Measurements from ENCODE around the gene MEGF11. TPM values are rescaled to one million over a fixed set of nuclear protein-coding genes. Genes with fewer than 3 reads are reported as not detected.

Gene MEGF11
- total and polyA plus RNA-seq, 4 donors = 0.16 to 1.5 (median 0.50) TPM

- Histone ChIP-seq H3K27me3 (ENCODE audit: control insufficient read depth in 3 of 3, insufficient read depth in 3 of 3, low read length in 2 of 3) (peaks cover 0 to 3% (median 0%) of the 10 kb centered on the region in 3 donors), H3K9ac (ENCODE audit: insufficient read depth in 1 of 2, low read length in 2 of 2) (no peak overlapping the region), H3K27ac (ENCODE audit: low read depth in 1 of 2, low read length in 1 of 2) (no peak overlapping the region), H3K36me3 (ENCODE audit: control insufficient read depth in 4 of 4, insufficient read depth in 4 of 4, low read length in 4 of 4) (no peaks in the 10 kb centered on the region), H3K9me3 (ENCODE audit: control insufficient read depth in 4 of 4, insufficient read depth in 3 of 4, low read length in 3 of 4) (no peaks in the 10 kb centered on the region), H3K4me1 (ENCODE audit: control insufficient read depth in 5 of 5, insufficient read depth in 5 of 5, low read length in 5 of 5) (no peaks in the 10 kb centered on the region), H3K4me3 (no peak overlapping the region)
- TF ChIP-seq CTCF (IDR thresholded peaks at IDR 0.05; ENCODE audit: control extremely low read depth, extremely low read depth) = no peak
- WGBS, 2 donors = 87 to 91% methylated on average over 9 of the region's 9 CpGs
- no peak for DNase-seq
- ATAC-seq (ENCODE audit: insufficient read depth, low FRiP score) = no peak
Observed at GRCh38 chr15:66163553-66163952, 90.0 kb downstream of the MEGF11 start.

DNA sequence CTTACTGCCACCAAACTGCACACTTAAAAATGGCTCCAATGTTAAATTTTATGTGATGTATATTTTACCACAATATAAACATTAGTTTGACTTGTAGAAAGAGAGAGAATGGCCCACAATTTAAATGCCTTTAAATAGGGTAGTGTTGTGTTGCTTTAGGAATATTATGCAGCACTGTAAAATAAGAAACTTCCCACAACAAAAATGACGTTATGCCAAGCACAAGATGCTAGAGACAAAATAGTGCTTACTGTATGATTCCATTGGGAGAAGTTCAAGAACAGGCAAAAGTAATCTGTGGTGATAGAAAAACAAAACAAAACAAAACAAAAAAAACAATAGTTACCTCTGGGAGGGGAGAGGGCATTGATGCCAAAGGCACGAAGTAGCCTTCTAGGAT, 91.3 kb downstream of the MEGF11 start:
- no peaks in the 10 kb centered on the region for H3K4me1 ChIP-seq (ENCODE audit: control insufficient read depth in 5 of 5, insufficient read depth in 5 of 5, low read length in 5 of 5)
- ATAC-seq (ENCODE audit: insufficient read depth, low FRiP score) = no peak
- no peak for DNase-seq
- no peak for TF ChIP-seq CTCF (IDR thresholded peaks at IDR 0.05; ENCODE audit: control extremely low read depth, extremely low read depth)
- H3K4me3 ChIP-seq = no peak overlapping the region
- peaks cover 0 to 3% (median 0%) of the 10 kb centered on the region in 3 donors for H3K27me3 ChIP-seq (ENCODE audit: control insufficient read depth in 3 of 3, insufficient read depth in 3 of 3, low read length in 2 of 3)
- H3K36me3 ChIP-seq (ENCODE audit: control insufficient read depth in 4 of 4, insufficient read depth in 4 of 4, low read length in 4 of 4) = no peaks in the 10 kb centered on the region
- H3K27ac ChIP-seq (ENCODE audit: low read depth in 1 of 2, low read length in 1 of 2) = no peak overlapping the region
- H3K9ac ChIP-seq (ENCODE audit: insufficient read depth in 1 of 2, low read length in 2 of 2) = no peak overlapping the region
- H3K9me3 ChIP-seq (ENCODE audit: control insufficient read depth in 4 of 4, insufficient read depth in 3 of 4, low read length in 3 of 4) = no peaks in the 10 kb centered on the region
- 78 to 90% methylated on average over 2 of the region's 2 CpGs for WGBS, 2 donors

DNA sequence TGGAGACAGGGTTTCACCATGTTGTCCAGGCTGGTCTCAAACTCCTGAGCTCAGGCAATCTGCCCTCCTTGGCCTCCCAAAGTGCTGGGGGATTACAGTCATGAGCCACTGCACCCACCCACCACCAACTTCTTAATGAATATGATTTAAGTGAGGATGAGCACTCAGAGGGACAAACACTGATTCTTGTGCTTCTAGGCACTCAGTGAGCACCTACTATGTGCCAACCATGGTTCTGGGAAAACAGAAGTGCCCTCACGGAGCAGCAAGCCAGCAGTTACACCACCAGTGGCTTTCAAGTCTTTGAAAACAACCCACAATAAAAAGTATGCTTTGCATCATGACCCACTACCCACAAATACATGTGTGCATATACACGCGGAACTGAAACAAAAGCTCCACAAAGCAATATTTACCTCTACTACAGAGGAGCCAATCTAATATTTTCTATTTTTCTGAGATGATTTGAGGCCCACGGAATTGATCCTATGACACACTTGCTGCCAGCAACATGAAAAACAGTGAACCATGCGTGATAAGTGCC, 91.9 kb downstream of the MEGF11 start:
- H3K9ac ChIP-seq (ENCODE audit: insufficient read depth in 1 of 2, low read length in 2 of 2) = no peak overlapping the region
- no peak overlapping the region for H3K4me3 ChIP-seq
- ATAC-seq (ENCODE audit: insufficient read depth, low FRiP score) (no peak), DNase-seq (no peak)
- TF ChIP-seq CTCF (IDR thresholded peaks at IDR 0.05; ENCODE audit: control extremely low read depth, extremely low read depth) = no peak
- H3K27ac ChIP-seq (ENCODE audit: low read depth in 1 of 2, low read length in 1 of 2) = no peak overlapping the region
- 86% methylated on average over 5 of the region's 5 CpGs for WGBS, 2 donors
- no peaks in the 10 kb centered on the region for H3K36me3 ChIP-seq (ENCODE audit: control insufficient read depth in 4 of 4, insufficient read depth in 4 of 4, low read length in 4 of 4)
- H3K27me3 ChIP-seq (ENCODE audit: control insufficient read depth in 3 of 3, insufficient read depth in 3 of 3, low read length in 2 of 3) = peaks cover 0 to 3% (median 3%) of the 10 kb centered on the region in 3 donors
- H3K4me1 ChIP-seq (ENCODE audit: control insufficient read depth in 5 of 5, insufficient read depth in 5 of 5, low read length in 5 of 5) = no peaks in the 10 kb centered on the region
- no peaks in the 10 kb centered on the region for H3K9me3 ChIP-seq (ENCODE audit: control insufficient read depth in 4 of 4, insufficient read depth in 3 of 4, low read length in 3 of 4)

DNA sequence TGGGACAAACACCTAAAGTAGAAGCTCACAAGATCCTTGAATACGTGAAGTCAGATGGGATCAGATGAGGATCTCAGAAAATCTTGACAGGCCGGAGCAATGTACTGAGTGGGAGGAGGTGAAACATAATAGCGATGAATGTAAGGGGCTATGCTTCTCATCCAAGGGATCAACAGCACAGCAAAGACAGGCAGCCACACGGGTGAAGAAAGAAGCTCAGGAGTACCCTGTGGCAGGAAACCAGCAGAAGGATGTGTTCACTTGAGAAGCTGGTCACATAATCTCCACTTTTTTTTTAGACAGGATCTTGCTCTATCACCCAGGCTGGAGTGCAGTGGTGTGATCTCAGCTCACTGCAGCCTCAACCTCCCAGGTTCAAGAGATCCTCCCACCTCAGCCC, 92.4 kb downstream of the MEGF11 start:
- Histone ChIP-seq H3K27ac (ENCODE audit: low read depth in 1 of 2, low read length in 1 of 2) (no peak overlapping the region), H3K4me1 (ENCODE audit: control insufficient read depth in 5 of 5, insufficient read depth in 5 of 5, low read length in 5 of 5) (no peaks in the 10 kb centered on the region), H3K36me3 (ENCODE audit: control insufficient read depth in 4 of 4, insufficient read depth in 4 of 4, low read length in 4 of 4) (no peaks in the 10 kb centered on the region), H3K27me3 (ENCODE audit: control insufficient read depth in 3 of 3, insufficient read depth in 3 of 3, low read length in 2 of 3) (peaks cover 0 to 3% (median 3%) of the 10 kb centered on the region in 3 donors), H3K4me3 (no peak overlapping the region), H3K9me3 (ENCODE audit: control insufficient read depth in 4 of 4, insufficient read depth in 3 of 4, low read length in 3 of 4) (no peaks in the 10 kb centered on the region), H3K9ac (ENCODE audit: insufficient read depth in 1 of 2, low read length in 2 of 2) (no peak overlapping the region)
- no peak for ATAC-seq (ENCODE audit: insufficient read depth, low FRiP score)
- 73 to 79% methylated on average over 4 of the region's 4 CpGs for WGBS, 2 donors
- no peak for TF ChIP-seq CTCF (IDR thresholded peaks at IDR 0.05; ENCODE audit: control extremely low read depth, extremely low read depth)
- no peak for DNase-seq
